HCT116 (cell line): ENCODE results near the gene IL6ST. TPM values are rescaled to one million over a fixed set of nuclear protein-coding genes. Genes with fewer than 3 reads are reported as not detected.

ENCODE experiments used
- ATAC-seq: fragments of 200-7000 bp; cut with Tn5 transposase; 2 replicates; pipeline ENCODE4 v1.9.1; 2020; ENCODE audit warnings: mild to moderate bottlenecking, moderate library complexity
- BruUV-seq: library from RNA; stranded (reverse); fragments of 400-500 nt; replicated peaks from 2 replicates; lab custom pipeline; 2021; lab: Mats Ljungman, UMichigan
- CTCF ChIA-PET: fragments of 300-600 bp; sonication (Branson Sonifier 250); formaldehyde crosslinking; loops from one replicate; lab custom pipeline; 2021; ENCODE audit warnings: antibody characterized with exemption; lab: Charles Lee
- POLR2A ChIA-PET: fragments of 300-600, 350-600 bp; sonication (Branson Sonifier 250); formaldehyde crosslinking; loops from one replicate; lab custom pipeline; 2021; ENCODE audit warnings: antibody characterized with exemption; lab: Charles Lee
- RAD21 ChIA-PET, 2 experiments: fragments of 300-600 bp; sonication (Branson Sonifier 250); formaldehyde crosslinking; loops; one replicate each; lab custom pipeline; 2023; ENCODE audit warnings: low total read pairs in 2 of 2; ENCODE audit not compliant: uncharacterized antibody in 2 of 2, unreplicated experiment in 2 of 2, low non-redundant PET in 1 of 2; lab: Charles Lee
- DNase-seq: peaks from one replicate; pipeline ENCODE4 v3.0.0-alpha.2; 2010; ENCODE audit warnings: low read depth, low spot score
- H2AFZ ChIP-seq: fragments of 200-600 bp; shearing (Covaris generic), sonication (generic); 2 replicates; pipeline ENCODE4 v1.6.1; 2017; ENCODE audit warnings: low read depth, mixed run types, mixed read lengths, antibody characterized with exemption, low read length; ENCODE audit not compliant: poor library complexity, severe bottlenecking
- H3K27ac ChIP-seq: 2 replicates; pipeline ENCODE4 v1.5.1; 2012; ENCODE audit warnings: low read depth, low read length
- H3K27me3 ChIP-seq: fragments of 200-600 bp; sonication (generic); 2 replicates; pipeline ENCODE4 v1.6.1; 2016; ENCODE audit warnings: mixed run types, low read length, mixed read lengths; ENCODE audit not compliant: insufficient read depth
- H3K36me3 ChIP-seq, 2 experiments: fragments of 200-500 bp in 1 of 2; fragments of 200-600 bp in 1 of 2; sonication (Bioruptor generic) in 1 of 2; sonication (generic) in 1 of 2; 2 replicates each; pipeline versions ENCODE4 v1.5.1 to v1.6.1; 2014 to 2016; ENCODE audit warnings: low read length in 2 of 2, inconsistent platforms in 1 of 2, mixed read lengths in 1 of 2, mixed run types in 1 of 2; ENCODE audit not compliant: insufficient read depth in 2 of 2, control insufficient read depth in 1 of 2
- H3K4me1 ChIP-seq, 2 experiments: fragments of 200-600 bp in 1 of 2; sonication (generic) in 1 of 2; 2 replicates each; pipeline versions ENCODE4 v1.5.1 to v1.6.1; 2012 to 2017; ENCODE audit warnings: low read length in 2 of 2, inconsistent platforms in 1 of 2, mild to moderate bottlenecking in 1 of 2, mixed read lengths in 1 of 2, mixed run types in 1 of 2, moderate library complexity in 1 of 2; ENCODE audit not compliant: insufficient read depth in 2 of 2, control insufficient read depth in 1 of 2
- H3K4me2 ChIP-seq: fragments of 200-600 bp; sonication (generic); 2 replicates; pipeline ENCODE4 v1.6.1; 2017; ENCODE audit warnings: mixed run types, low read length, mixed read lengths
- H3K4me3 ChIP-seq, 2 experiments: fragments of 200-600 bp in 1 of 2; sonication (generic) in 1 of 2; replicated peaks in 1 of 2; 2 replicates each; pipeline ENCODE4 v1.5.1; 2011 to 2016; ENCODE audit warnings: low read length in 2 of 2, control low read depth in 1 of 2, low read depth in 1 of 2, mild to moderate bottlenecking in 1 of 2, mixed read lengths in 1 of 2, mixed run types in 1 of 2
- H3K79me2 ChIP-seq: fragments of 200-600 bp; sonication (generic); 2 replicates; pipeline ENCODE4 v1.6.1; 2017; ENCODE audit warnings: mild to moderate bottlenecking, mixed run types, low read length, moderate library complexity, mixed read lengths; ENCODE audit not compliant: insufficient read depth
- H3K9ac ChIP-seq: fragments of 200-600 bp; sonication (generic); 2 replicates; pipeline ENCODE4 v1.6.1; 2016; ENCODE audit warnings: low read length, mixed read lengths
- H3K9me2 ChIP-seq: fragments of 200-600 bp; sonication (generic), shearing (Covaris generic); 2 replicates; pipeline ENCODE4 v1.6.1; 2017; ENCODE audit warnings: mixed run types, mild to moderate bottlenecking, moderate library complexity; ENCODE audit not compliant: insufficient read depth
- H3K9me3 ChIP-seq, 2 experiments: fragments of 200-500 bp in 1 of 2; fragments of 200-600 bp in 1 of 2; sonication (Bioruptor generic) in 1 of 2; sonication (generic) in 1 of 2; 2 replicates each; pipeline ENCODE4 v1.6.1; 2014 to 2017; ENCODE audit warnings: low read length in 2 of 2, mixed read lengths in 2 of 2, inconsistent platforms in 1 of 2, low read depth in 1 of 2, mild to moderate bottlenecking in 1 of 2, mixed run types in 1 of 2, moderate library complexity in 1 of 2; ENCODE audit not compliant: control insufficient read depth in 1 of 2, insufficient read depth in 1 of 2
- H4K20me1 ChIP-seq: fragments of 200-600 bp; sonication (generic), shearing (Covaris generic); 2 replicates; pipeline ENCODE4 v1.6.1; 2017; ENCODE audit warnings: mixed run types, mild to moderate bottlenecking, moderate library complexity; ENCODE audit not compliant: insufficient read depth
- ATF3 ChIP-seq: IDR thresholded peaks from 2 replicates; pipeline ENCODE4 v1.6.1; 2012
- CBX3 ChIP-seq: IDR thresholded peaks from 2 replicates; pipeline ENCODE4 v1.6.1; 2012; ENCODE audit warnings: low read depth
- EZH2phosphoT487 ChIP-seq: fragments of 200-600 bp; IDR thresholded peaks from 2 replicates; pipeline ENCODE4 v1.6.1; 2018; ENCODE audit warnings: antibody characterized with exemption, borderline replicate concordance
- FOSL1 ChIP-seq: IDR thresholded peaks from 2 replicates; pipeline ENCODE4 v1.6.1; 2012; ENCODE audit warnings: low read depth
- MAX ChIP-seq: IDR thresholded peaks from 2 replicates; pipeline ENCODE4 v1.6.1; 2012
- POLR2A ChIP-seq: IDR thresholded peaks from 2 replicates; pipeline ENCODE4 v1.7.0; 2011; ENCODE audit warnings: borderline replicate concordance; ENCODE audit not compliant: insufficient read depth, insufficient read length; ENCODE audit errors: extremely low read depth
- POLR2AphosphoS5 ChIP-seq: IDR thresholded peaks from 2 replicates; pipeline ENCODE4 v1.6.1; 2011; ENCODE audit warnings: mild to moderate bottlenecking, low read depth, low read length, moderate library complexity
- RAD21 ChIP-seq: IDR thresholded peaks from 2 replicates; pipeline ENCODE4 v1.6.1; 2012; ENCODE audit warnings: low read depth, mild to moderate bottlenecking
- SRF ChIP-seq: IDR thresholded peaks from 2 replicates; pipeline ENCODE4 v1.6.1; 2012; ENCODE audit warnings: low read depth
- ZBTB33 ChIP-seq: IDR thresholded peaks from 2 replicates; pipeline ENCODE4 v1.6.1; 2011; ENCODE audit warnings: mild to moderate bottlenecking, low read length, moderate library complexity; ENCODE audit not compliant: insufficient replicate concordance; ENCODE audit errors: extremely low read depth
- ZNF274 ChIP-seq: fragments of 200-500 bp; sonication (Bioruptor generic); IDR thresholded peaks from 2 replicates; pipeline ENCODE4 v1.6.1; 2014; ENCODE audit warnings: mild to moderate bottlenecking, low read depth, low read length, inconsistent platforms
- intact Hi-C: fragments of 100-400 bp; cut with micrococcal nuclease; formaldehyde crosslinking; loops from 2 replicates; pipeline ENCODE4 v1.10.0; 2022
- total RNA-seq: library from RNA; stranded (reverse); gene quantifications from one replicate; pipeline ENCODE4 v1.2.1, GENCODE V29; 2021; ENCODE audit not compliant: unreplicated experiment

IL6ST gene
- total RNA-seq, 1 experiment from 2014 or later = 26.5 TPM

- Histone ChIP-seq H2AFZ (no peak overlapping the region), H3K9ac (no peak overlapping the region), H3K9me2 (no peaks in the 10 kb centered on the region), H3K4me2 (no peak overlapping the region), H4K20me1 (no peaks in the 10 kb centered on the region), H3K27ac (no peak overlapping the region), H3K79me2 (peaks cover 18% of the 10 kb centered on the region; the same call in 1 of the 2 replicates), H3K4me3 (no peak overlapping the region), H3K9me3 (no peaks in the 10 kb centered on the region), H3K27me3 (no peaks in the 10 kb centered on the region), H3K4me1 (peaks cover 0 to 8% of the 10 kb centered on the region in 2 experiments; a peak in 2 of 4 replicates), H3K36me3 (peaks cover 0 to 2% of the 10 kb centered on the region in 2 experiments; a peak in 1 of 4 replicates)
- BruUV-seq = no TSS peak
- POLR2A ChIA-PET = no interaction called here
- CTCF ChIA-PET = interaction anchor here (0.6 to 1.2 kb wide), 3 partner anchors 12 to 217 kb away, joined by 3 read pairs; partner anchors contain the start of gene IL6ST
- ATAC-seq = no peak
- intact Hi-C loops = no loop called here
- DNase-seq = no peak
- RAD21 ChIA-PET = no interaction called here
- no peak for TF ChIP-seq ATF3
- no peak for TF ChIP-seq POLR2AphosphoS5
- TF ChIP-seq CBX3 = no peak
- no peak for TF ChIP-seq MAX
- TF ChIP-seq ZNF274 = no peak
- no peak for TF ChIP-seq EZH2phosphoT487
- no peak for TF ChIP-seq POLR2A
These were observed 11.8 kb downstream of the IL6ST start for GRCh38 chr5:55982957-55983381.

GRCh38 chr5:55973296-55973695, 21.5 kb downstream of the IL6ST start:
- BruUV-seq = no TSS peak
- TF ChIP-seq CBX3 (no peak), SRF (no peak), RAD21 (no peak), FOSL1 (no peak), ZBTB33 (no peak)
- TF ChIP-seq, all 23 proteins: peak for 0
- H3K9me2 ChIP-seq = no peaks in the 10 kb centered on the region
- ChIA-PET POLR2A (no interaction called here), RAD21 (no interaction called here), CTCF (no interaction called here)
- no peak overlapping the region for H3K4me3 ChIP-seq
- no peak overlapping the region for H3K27ac ChIP-seq
- no peaks in the 10 kb centered on the region for H4K20me1 ChIP-seq
- H3K9me3 ChIP-seq = no peaks in the 10 kb centered on the region
- no peaks in the 10 kb centered on the region for H3K27me3 ChIP-seq
- DNase-seq (no peak), ATAC-seq (no peak)
- no peak overlapping the region for H3K4me2 ChIP-seq
- intact Hi-C loops = no loop called here
- H3K79me2 ChIP-seq = no peaks in the 10 kb centered on the region
- H3K9ac ChIP-seq = no peak overlapping the region
- H2AFZ ChIP-seq = no peak overlapping the region
- H3K36me3 ChIP-seq = no peaks in the 10 kb centered on the region
- peaks cover 0 to 4% of the 10 kb centered on the region in 2 experiments; a peak in 2 of 4 replicates for H3K4me1 ChIP-seq
